Activated CD4-positive, alpha-beta T cell treated with anti-CD3 and anti-CD28 coated beads, Interleukin-2, amount 10 ng/mL, durations not matched to agents 24 days and 14 days (primary cell): Measurements from ENCODE around the gene RPS19BP1. TPM values are rescaled to one million over a fixed set of nuclear protein-coding genes. Genes with fewer than 3 reads are reported as not detected.

Experiments
- DNase-seq: peaks from one replicate; pipeline ENCODE4 v3.0.0; 2022
- H3K27ac Mint-ChIP-seq: one replicate; pipeline ENCODE4 v1.8.0; 2022; ENCODE audit warnings: mild to moderate bottlenecking, mixed read lengths
- H3K27me3 Mint-ChIP-seq: one replicate; pipeline ENCODE4 v1.8.0; 2022; ENCODE audit warnings: mixed read lengths
- H3K36me3 Mint-ChIP-seq: one replicate; pipeline ENCODE4 v1.8.0; 2022; ENCODE audit warnings: low read depth, mild to moderate bottlenecking, mixed read lengths
- H3K4me1 Mint-ChIP-seq: one replicate; pipeline ENCODE4 v1.8.0; 2021; ENCODE audit warnings: mixed read lengths
- H3K4me3 Mint-ChIP-seq: one replicate; pipeline ENCODE4 v1.8.0; 2022; ENCODE audit warnings: mild to moderate bottlenecking, moderate library complexity, mixed read lengths
- H3K9me3 Mint-ChIP-seq: one replicate; pipeline ENCODE4 v1.8.0; 2021; ENCODE audit warnings: mixed read lengths
- intact Hi-C: fragments of 100-400 bp; cut with micrococcal nuclease; formaldehyde crosslinking; loops from one replicate; pipeline ENCODE4 v1.15.1; 2023
- total RNA-seq: library from RNA; stranded (reverse); gene quantifications from 2 replicates; pipeline ENCODE4 v1.2.3, GENCODE V29; 2022

RPS19BP1 gene
- total RNA-seq, 1 donor from 2014 or later, result 96.9 TPM

- no peak overlapping the region for H3K27ac Mint-ChIP-seq
- H3K27me3 Mint-ChIP-seq, result no peaks in the 10 kb centered on the region
- DNase-seq, result no peak
- intact Hi-C loops, result no loop called here
- H3K4me3 Mint-ChIP-seq, result no peak overlapping the region
- peaks cover 4% of the 10 kb centered on the region for H3K36me3 Mint-ChIP-seq
- peaks cover 11% of the 10 kb centered on the region for H3K4me1 Mint-ChIP-seq
- H3K9me3 Mint-ChIP-seq, result peaks cover 9% of the 10 kb centered on the region
Measured at GRCh38 chr22:39568278-39568981, 35.9 kb upstream of the RPS19BP1 start.

DNA sequence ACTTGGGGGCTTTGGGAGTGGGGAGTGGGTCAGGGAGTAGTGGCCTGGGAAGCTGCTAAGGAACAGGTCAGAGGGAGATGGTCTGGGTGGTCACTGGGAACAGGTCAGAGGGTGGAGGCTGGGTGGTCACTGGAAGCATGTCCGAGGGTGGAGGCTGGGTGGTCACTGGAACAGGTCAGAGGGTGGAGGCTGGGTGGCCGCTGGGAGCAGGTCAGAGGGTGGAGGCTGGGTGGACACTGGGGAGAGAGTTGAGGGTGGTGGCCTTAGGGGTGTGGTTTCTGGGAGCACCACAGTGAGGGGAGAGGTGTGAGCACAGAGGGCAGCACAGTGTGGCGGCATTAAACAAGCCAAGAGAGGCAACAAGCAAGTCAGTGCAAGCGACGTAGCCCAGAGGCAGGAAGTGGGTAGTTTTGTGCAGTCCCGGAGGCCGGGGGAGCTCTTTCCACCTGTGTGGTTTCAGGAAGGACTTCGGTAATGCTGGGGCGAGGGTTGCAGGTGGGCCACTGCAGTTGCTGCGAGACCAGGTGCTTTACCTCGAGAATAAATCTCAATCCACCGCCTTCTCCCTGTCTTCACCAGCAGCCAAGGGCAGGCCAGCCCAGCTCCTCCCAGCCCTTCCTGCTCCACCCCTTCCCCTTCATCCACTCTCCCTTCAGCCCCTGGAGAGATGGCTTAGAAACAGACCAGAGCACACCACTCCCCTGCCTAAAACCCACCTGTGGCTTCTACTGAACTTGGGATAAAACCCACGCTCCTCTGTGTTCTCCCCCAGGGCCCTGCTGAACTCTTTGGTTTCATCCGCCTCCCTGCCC is 34.8 kb upstream of the RPS19BP1 start:
- intact Hi-C loops, result no loop called here
- Mint-ChIP-seq H3K9me3 (peaks cover 9% of the 10 kb centered on the region), H3K36me3 (peaks cover 4% of the 10 kb centered on the region), H3K4me3 (peak overlapping the region; percentile 10), H3K4me1 (peaks cover 11% of the 10 kb centered on the region), H3K27ac (peak overlapping the region; percentile 59), H3K27me3 (no peaks in the 10 kb centered on the region)
- peak; percentile 85 for DNase-seq

- Mint-ChIP-seq H3K4me1 (peaks cover 11% of the 10 kb centered on the region), H3K9me3 (peaks cover 9% of the 10 kb centered on the region), H3K27me3 (peaks cover 6% of the 10 kb centered on the region), H3K36me3 (peaks cover 4% of the 10 kb centered on the region), H3K4me3 (no peak overlapping the region), H3K27ac (peak overlapping the region; percentile 13)
- intact Hi-C loops, result no loop called here
- no peak for DNase-seq
Measured at GRCh38 chr22:39565414-39565944, 32.9 kb upstream of the RPS19BP1 start.

DNA sequence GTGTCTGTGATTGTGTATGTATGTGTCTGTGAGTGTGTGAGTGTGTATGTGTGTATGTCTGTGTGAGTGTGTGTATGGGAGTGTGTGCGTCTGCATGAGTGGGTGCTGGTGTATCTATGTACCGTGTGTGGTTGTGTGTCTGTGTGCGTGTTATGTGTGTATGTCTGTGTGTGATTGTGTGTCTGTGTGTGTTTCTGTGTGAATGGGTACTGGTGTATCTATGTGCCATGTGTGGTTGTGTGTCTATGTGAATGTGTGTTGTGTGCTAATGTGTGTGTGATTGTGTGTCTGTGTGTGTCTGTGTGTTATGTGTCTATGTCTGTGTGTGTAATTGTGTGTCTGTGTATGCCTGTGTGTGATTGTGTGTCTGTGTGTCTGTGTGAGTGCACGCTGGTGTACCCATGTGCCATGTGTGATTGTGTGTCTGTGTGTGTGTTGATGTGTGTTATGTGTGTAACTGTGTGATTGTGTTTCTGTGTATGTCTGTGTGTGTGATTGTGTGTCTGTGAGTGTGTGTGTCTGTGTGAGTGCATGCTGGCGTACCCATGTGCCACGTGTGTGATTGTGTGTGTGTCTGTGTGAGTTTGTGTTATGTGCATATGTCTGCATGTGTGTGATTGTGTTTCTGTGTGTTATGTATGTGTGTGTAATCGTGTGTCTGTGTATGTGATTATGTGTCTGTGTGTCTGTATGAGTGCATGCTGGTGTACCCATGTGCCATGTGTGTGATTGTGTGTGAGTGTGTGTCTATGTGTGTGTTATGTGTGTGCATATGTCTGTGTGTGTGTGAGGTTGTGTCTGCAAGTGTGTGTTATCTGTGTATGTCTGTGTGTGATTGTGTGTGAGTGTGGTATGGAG is 31.3 kb upstream of the RPS19BP1 start:
- peaks cover 9% of the 10 kb centered on the region for H3K9me3 Mint-ChIP-seq
- intact Hi-C loops, result no loop called here
- no peak overlapping the region for H3K27ac Mint-ChIP-seq
- H3K27me3 Mint-ChIP-seq, result peaks cover 11% of the 10 kb centered on the region
- peaks cover 4% of the 10 kb centered on the region for H3K36me3 Mint-ChIP-seq
- H3K4me3 Mint-ChIP-seq, result no peak overlapping the region
- no peak for DNase-seq
- peaks cover 11% of the 10 kb centered on the region for H3K4me1 Mint-ChIP-seq

DNA sequence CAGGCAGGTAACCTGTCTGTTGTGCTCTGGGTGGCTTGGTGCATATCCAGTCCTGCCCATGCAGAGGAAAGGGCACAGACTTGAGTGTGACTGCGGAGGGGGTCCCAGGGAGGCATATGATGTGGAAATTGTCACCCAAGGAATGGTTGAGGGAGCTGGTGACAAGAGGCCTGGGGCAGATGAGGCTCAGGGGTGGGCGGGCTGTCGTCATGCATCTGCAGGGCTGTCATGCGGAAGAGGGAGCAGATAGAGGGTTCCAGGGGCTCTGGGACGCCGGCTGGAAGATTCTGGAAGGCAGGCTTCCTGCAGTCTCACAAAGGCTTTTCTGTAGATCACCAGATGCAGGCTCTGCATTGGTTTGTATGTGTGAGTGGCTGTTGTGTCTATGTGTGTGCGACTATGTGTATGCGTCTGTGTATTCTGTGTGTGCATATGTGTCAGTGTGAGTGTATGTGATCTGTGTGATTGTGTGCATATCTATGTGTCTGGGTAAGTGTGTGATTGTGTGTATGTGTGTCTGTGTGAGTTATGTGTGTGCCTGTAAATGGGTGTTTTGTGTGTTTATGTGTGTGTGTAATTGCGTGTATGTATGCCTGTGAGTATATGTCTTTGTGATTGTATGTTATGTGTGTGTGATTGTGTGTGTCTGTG is 30.4 kb upstream of the RPS19BP1 start:
- Mint-ChIP-seq H3K9me3 (peaks cover 9% of the 10 kb centered on the region), H3K4me3 (no peak overlapping the region), H3K4me1 (peaks cover 10% of the 10 kb centered on the region), H3K27ac (no peak overlapping the region), H3K27me3 (peaks cover 16% of the 10 kb centered on the region), H3K36me3 (peaks cover 4% of the 10 kb centered on the region)
- intact Hi-C loops, result no loop called here
- no peak for DNase-seq

DNA sequence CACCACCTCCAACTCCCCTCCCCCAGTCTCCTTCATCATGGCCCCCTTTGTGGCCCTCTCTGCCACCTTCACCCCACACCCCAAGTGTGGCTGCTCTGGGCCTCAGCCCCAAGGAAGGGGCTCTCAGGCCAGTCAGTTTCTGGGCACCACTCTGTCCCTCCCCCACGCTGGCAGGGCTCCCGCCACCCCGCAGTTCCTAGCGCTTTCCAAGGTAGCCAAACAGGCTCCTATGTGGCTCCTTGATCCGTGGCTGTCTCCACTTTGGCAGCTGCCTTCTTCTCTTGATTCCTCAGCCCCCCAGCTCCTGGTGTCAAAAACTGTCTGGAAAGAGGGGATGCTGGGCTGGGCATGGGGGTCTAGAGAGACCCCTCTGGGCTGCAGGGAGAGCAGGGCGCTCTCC is 27.6 kb upstream of the RPS19BP1 start:
- no peak overlapping the region for H3K4me3 Mint-ChIP-seq
- no peak overlapping the region for H3K27ac Mint-ChIP-seq
- no peaks in the 10 kb centered on the region for H3K36me3 Mint-ChIP-seq
- peaks cover under 1% of the 10 kb centered on the region for H3K9me3 Mint-ChIP-seq
- intact Hi-C loops, result no loop called here
- no peak for DNase-seq
- peaks cover 38% of the 10 kb centered on the region for H3K27me3 Mint-ChIP-seq
- H3K4me1 Mint-ChIP-seq, result peaks cover 3% of the 10 kb centered on the region

GRCh38 chr22:39559456-39560105 is 27.0 kb upstream of the RPS19BP1 start:
- no peaks in the 10 kb centered on the region for H3K9me3 Mint-ChIP-seq
- H3K27me3 Mint-ChIP-seq, result peaks cover 39% of the 10 kb centered on the region
- intact Hi-C loops, result no loop called here
- DNase-seq, result peak; percentile 64
- H3K4me1 Mint-ChIP-seq, result peaks cover 3% of the 10 kb centered on the region
- no peak overlapping the region for H3K4me3 Mint-ChIP-seq
- no peak overlapping the region for H3K27ac Mint-ChIP-seq
- no peaks in the 10 kb centered on the region for H3K36me3 Mint-ChIP-seq

DNA sequence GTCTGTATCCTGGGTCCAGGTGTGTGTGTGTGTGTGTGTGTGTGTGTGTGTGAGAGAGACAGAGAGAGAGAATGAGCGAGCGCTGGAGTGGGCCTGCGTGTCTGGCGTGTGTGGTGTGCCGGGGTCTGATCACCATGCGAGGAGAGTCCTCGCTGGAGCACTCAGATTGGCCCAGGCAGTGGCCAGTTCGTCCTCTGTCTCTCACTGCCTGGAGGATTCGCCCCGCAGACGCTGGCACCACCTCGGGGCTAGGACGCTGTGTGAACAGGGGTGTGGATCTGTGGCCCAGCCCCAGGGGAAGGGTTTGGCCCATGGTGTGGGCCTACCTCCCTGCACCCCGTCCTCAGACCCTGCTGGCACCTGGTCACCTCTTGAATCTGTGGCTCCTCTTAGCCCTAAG is 26.4 kb upstream of the RPS19BP1 start:
- Mint-ChIP-seq H3K27ac (no peak overlapping the region), H3K9me3 (no peaks in the 10 kb centered on the region), H3K27me3 (peaks cover 44% of the 10 kb centered on the region), H3K36me3 (no peaks in the 10 kb centered on the region), H3K4me1 (peaks cover 3% of the 10 kb centered on the region), H3K4me3 (no peak overlapping the region)
- intact Hi-C loops, result no loop called here
- no peak for DNase-seq

DNA sequence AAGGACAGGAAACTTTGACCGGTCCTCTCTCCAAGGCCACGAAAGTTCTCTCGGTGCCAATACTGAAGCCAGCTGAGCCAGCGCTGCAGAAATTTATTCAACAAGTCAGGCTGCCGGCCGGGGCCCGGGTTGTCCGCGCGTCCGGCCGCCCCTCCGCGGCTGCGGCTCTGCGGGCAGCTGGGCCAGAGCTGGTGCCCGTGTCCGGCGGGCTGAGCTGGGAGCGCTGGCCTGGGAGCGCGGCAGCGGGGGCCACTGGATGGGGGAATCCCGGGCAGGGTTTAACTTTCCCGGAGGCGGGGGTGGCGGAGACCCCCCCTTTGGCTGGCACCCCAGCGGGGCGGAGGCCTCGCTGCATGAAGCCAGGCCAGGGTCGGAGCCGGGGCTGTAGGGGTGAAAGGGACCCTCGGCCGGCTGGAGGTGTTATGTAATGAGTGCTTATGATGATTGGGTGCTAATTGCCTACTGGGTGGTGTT is 25.7 kb upstream of the RPS19BP1 start:
- Mint-ChIP-seq H3K27me3 (peaks cover 44% of the 10 kb centered on the region), H3K4me3 (peak overlapping the region; percentile 56)
- intact Hi-C loops, result no loop called here

GRCh38 chr22:39556970-39557841 is 24.7 kb upstream of the RPS19BP1 start:
- Mint-ChIP-seq H3K27ac (no peak overlapping the region), H3K9me3 (no peaks in the 10 kb centered on the region), H3K27me3 (peaks cover 49% of the 10 kb centered on the region), H3K4me1 (peaks cover 3% of the 10 kb centered on the region), H3K4me3 (peak overlapping the region; percentile 34), H3K36me3 (no peaks in the 10 kb centered on the region)
- DNase-seq, result peak; percentile 80
- intact Hi-C loops, result no loop called here

More for the DNA sequence above, 25.7 kb upstream of the RPS19BP1 start:
- Mint-ChIP-seq H3K9me3 (no peaks in the 10 kb centered on the region), H3K27ac (no peak overlapping the region), H3K4me1 (peaks cover 3% of the 10 kb centered on the region), H3K36me3 (no peaks in the 10 kb centered on the region)
- no peak for DNase-seq

DNA sequence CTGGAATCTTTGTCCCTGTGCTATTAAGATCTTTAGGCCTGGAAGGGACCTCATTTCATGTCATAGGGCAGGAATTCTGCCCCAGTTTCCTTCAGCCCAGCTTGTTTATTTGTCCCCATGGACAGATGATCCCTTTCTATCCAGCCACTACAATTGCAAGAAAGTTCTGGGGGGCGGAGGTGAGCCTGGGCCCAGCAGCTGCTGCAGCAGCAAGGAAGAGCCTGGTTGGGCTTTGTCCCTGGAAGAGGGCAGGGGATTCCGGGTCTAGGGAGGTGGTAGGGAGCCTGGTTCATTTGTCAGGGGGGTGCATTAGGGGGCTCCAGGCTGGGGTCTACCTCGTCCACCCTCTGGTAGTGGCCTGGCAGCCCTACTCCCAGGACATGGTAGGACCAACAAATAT is 21.6 kb upstream of the RPS19BP1 start:
- intact Hi-C loops, result no loop called here
- Mint-ChIP-seq H3K9me3 (no peaks in the 10 kb centered on the region), H3K27ac (no peak overlapping the region), H3K27me3 (peaks cover 50% of the 10 kb centered on the region), H3K4me1 (peaks cover 3% of the 10 kb centered on the region), H3K4me3 (no peak overlapping the region), H3K36me3 (no peaks in the 10 kb centered on the region)
- DNase-seq, result no peak

- Mint-ChIP-seq H3K27me3 (peaks cover 45% of the 10 kb centered on the region), H3K4me1 (peaks cover 3% of the 10 kb centered on the region), H3K9me3 (no peaks in the 10 kb centered on the region), H3K36me3 (no peaks in the 10 kb centered on the region), H3K27ac (no peak overlapping the region), H3K4me3 (no peak overlapping the region)
- intact Hi-C loops, result no loop called here
- no peak for DNase-seq
Measured at GRCh38 chr22:39553429-39553828, 20.9 kb upstream of the RPS19BP1 start.
